SU-DHL-6 (cell line): ENCODE results near the gene ANTXR1.

Experiments
- H2AFZ ChIP-seq: fragments of 200-600 bp; sonication (generic); 2 replicates; pipeline ENCODE4 v1.6.1; 2014; ENCODE audit warnings: low read depth, mild to moderate bottlenecking, moderate library complexity, mixed read lengths, antibody characterized with exemption, low read length; ENCODE audit not compliant: severe bottlenecking
- H3F3A ChIP-seq: fragments of 200-600 bp; shearing (Covaris generic); 2 replicates; pipeline ENCODE4 v1.6.0; 2016; ENCODE audit warnings: antibody characterized with exemption, mild to moderate bottlenecking; ENCODE audit not compliant: insufficient read depth
- H3K27ac ChIP-seq: fragments of 200-600 bp; sonication (generic); 2 replicates; pipeline ENCODE4 v1.5.1; 2016; ENCODE audit warnings: low read depth, mild to moderate bottlenecking, low read length, moderate library complexity, mixed read lengths
- H3K27me3 ChIP-seq: fragments of 200-600 bp; sonication (generic), shearing (Covaris generic); 2 replicates; pipeline ENCODE4 v1.6.0; 2014; ENCODE audit warnings: mild to moderate bottlenecking, low read length
- H3K36me3 ChIP-seq: fragments of 200-600 bp; sonication (generic); 2 replicates; pipeline ENCODE4 v1.6.1; 2014; ENCODE audit warnings: mild to moderate bottlenecking, low read length, mixed read lengths
- H3K4me2 ChIP-seq: fragments of 300-600, 200-600 bp; shearing (Covaris generic), sonication (generic); 2 replicates; pipeline ENCODE4 v1.6.0; 2014; ENCODE audit warnings: low read length, low read depth, mild to moderate bottlenecking; ENCODE audit not compliant: poor library complexity, severe bottlenecking
- H3K4me3 ChIP-seq: fragments of 200-600 bp; sonication (generic); 2 replicates; pipeline ENCODE4 v1.5.1; 2014; ENCODE audit warnings: antibody characterized with exemption, low read length, mild to moderate bottlenecking, mixed read lengths; ENCODE audit not compliant: insufficient read depth, poor library complexity, severe bottlenecking
- H3K79me2 ChIP-seq: fragments of 200-600 bp; sonication (generic); 2 replicates; pipeline ENCODE4 v1.6.1; 2014; ENCODE audit warnings: mild to moderate bottlenecking, low read length, moderate library complexity; ENCODE audit not compliant: insufficient read depth
- H3K9ac ChIP-seq: fragments of 200-600 bp; sonication (generic); 2 replicates; pipeline ENCODE4 v1.7.0; 2014; ENCODE audit warnings: mild to moderate bottlenecking, low read length
- H3K9me2 ChIP-seq: fragments of 200-600 bp; sonication (generic); replicated peaks from 2 replicates; pipeline ENCODE4 v1.6.1; 2014; ENCODE audit warnings: low read length; ENCODE audit not compliant: insufficient read depth
- H3K9me3 ChIP-seq: fragments of 200-600 bp; sonication (generic); 2 replicates; pipeline ENCODE4 v1.6.1; 2014; ENCODE audit warnings: low read length, mixed read lengths; ENCODE audit not compliant: insufficient read depth
- H4K20me1 ChIP-seq: fragments of 200-600 bp; sonication (generic); 2 replicates; pipeline ENCODE4 v1.6.1; 2014; ENCODE audit warnings: low read depth, mild to moderate bottlenecking, antibody characterized with exemption, low read length, moderate library complexity, mixed read lengths
- EZH2phosphoT487 ChIP-seq: fragments of 200-600 bp; sonication (generic), shearing (Covaris generic); conservative IDR thresholded peaks from 2 replicates; pipeline ENCODE4 v1.6.1; 2018; ENCODE audit warnings: mild to moderate bottlenecking, antibody characterized with exemption, low read length, moderate library complexity, mixed read lengths
- TF ChIP-seq, protein P1 (sequence below): fragments of 200-600 bp; sonication (generic); IDR thresholded peaks from one replicate; pipeline ENCODE4 v1.5.1; 2017; ENCODE audit warnings: antibody characterized with exemption, mild to moderate bottlenecking, low read length, moderate library complexity; ENCODE audit not compliant: insufficient read depth, poor library complexity, severe bottlenecking

Gene ANTXR1

DNA sequence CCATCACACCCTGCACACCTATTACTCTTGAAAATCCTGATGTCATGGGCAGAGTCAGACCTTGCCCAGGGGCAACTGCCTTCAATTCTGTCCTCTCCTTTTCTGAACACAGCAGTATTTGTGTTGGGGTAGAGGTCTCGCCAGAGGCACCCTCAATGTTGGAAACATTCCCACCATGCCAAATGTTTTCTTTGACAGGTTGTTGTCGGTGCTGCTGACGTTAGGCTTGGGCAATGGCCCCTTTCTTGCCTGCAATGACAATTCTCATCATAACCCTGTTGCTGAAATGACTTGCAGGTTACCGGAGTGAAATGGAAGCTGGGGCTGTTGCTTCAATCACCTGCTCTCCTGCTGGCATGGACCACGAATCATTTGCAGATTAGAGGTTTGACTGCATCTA, 20.6 kb upstream of the ANTXR1 start:
- H3K9me2 ChIP-seq, result no peaks in the 10 kb centered on the region
- no peaks in the 10 kb centered on the region for H3K9me3 ChIP-seq
- no peaks in the 10 kb centered on the region for H3F3A ChIP-seq
- no peak overlapping the region for H3K4me2 ChIP-seq
- H3K4me3 ChIP-seq, result no peak overlapping the region
- no peak overlapping the region for H3K27ac ChIP-seq
- TF ChIP-seq EZH2phosphoT487, result no peak
- TF ChIP-seq, protein P1, sequence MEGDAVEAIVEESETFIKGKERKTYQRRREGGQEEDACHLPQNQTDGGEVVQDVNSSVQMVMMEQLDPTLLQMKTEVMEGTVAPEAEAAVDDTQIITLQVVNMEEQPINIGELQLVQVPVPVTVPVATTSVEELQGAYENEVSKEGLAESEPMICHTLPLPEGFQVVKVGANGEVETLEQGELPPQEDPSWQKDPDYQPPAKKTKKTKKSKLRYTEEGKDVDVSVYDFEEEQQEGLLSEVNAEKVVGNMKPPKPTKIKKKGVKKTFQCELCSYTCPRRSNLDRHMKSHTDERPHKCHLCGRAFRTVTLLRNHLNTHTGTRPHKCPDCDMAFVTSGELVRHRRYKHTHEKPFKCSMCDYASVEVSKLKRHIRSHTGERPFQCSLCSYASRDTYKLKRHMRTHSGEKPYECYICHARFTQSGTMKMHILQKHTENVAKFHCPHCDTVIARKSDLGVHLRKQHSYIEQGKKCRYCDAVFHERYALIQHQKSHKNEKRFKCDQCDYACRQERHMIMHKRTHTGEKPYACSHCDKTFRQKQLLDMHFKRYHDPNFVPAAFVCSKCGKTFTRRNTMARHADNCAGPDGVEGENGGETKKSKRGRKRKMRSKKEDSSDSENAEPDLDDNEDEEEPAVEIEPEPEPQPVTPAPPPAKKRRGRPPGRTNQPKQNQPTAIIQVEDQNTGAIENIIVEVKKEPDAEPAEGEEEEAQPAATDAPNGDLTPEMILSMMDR, result no peak
- no peaks in the 10 kb centered on the region for H3K79me2 ChIP-seq
- H3K27me3 ChIP-seq, result no peaks in the 10 kb centered on the region
- H3K36me3 ChIP-seq, result no peaks in the 10 kb centered on the region
- no peaks in the 10 kb centered on the region for H4K20me1 ChIP-seq
- H2AFZ ChIP-seq, result no peak overlapping the region
- no peak overlapping the region for H3K9ac ChIP-seq

DNA sequence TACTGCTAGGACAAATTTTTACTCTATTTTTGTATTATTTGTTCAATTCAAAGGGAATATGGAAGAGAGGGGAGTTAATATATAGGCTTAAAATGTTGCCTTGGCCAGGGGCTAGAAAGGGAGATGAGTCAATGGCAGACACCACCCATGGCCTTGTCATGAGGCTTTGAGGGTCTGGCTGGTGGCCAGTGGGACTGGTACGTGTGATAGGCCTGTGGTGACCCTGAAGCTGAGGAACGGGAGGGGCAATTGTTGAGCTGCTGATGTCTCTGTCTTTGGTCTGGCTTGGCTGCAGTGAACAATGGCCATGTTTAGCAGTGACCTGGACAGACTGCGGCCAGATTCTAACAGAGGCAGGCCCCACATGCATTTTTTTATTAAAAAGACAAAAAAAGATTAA, 20.0 kb upstream of the ANTXR1 start:
- Histone ChIP-seq H3F3A (no peaks in the 10 kb centered on the region), H4K20me1 (no peaks in the 10 kb centered on the region), H3K4me2 (no peak overlapping the region), H2AFZ (no peak overlapping the region), H3K4me3 (no peak overlapping the region), H3K27me3 (no peaks in the 10 kb centered on the region), H3K27ac (no peak overlapping the region), H3K9me3 (no peaks in the 10 kb centered on the region), H3K79me2 (no peaks in the 10 kb centered on the region), H3K9me2 (no peaks in the 10 kb centered on the region), H3K36me3 (no peaks in the 10 kb centered on the region), H3K9ac (no peak overlapping the region)
- TF ChIP-seq, protein P1, result no peak
- TF ChIP-seq EZH2phosphoT487, result no peak

DNA sequence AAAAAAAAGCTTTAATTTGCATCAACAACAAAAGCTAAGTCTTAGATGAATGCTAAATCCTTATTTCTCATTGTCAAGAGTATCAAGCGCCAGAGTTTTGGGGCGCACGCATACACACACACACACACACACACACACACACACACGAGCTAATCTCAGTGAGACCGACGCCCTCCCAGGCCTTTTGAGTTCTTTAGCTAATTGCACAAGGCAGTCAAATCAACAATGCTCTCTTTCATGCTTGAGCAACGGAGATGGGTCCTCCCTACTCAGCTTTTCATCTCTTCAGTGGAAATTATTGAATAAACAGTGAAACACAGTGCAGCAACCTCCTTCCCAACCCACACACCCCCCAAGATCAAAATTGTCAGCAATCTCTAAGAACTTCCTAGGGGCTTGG, 19.3 kb upstream of the ANTXR1 start:
- Histone ChIP-seq H3K27ac (no peak overlapping the region), H2AFZ (no peak overlapping the region), H3K9ac (no peak overlapping the region), H3K79me2 (no peaks in the 10 kb centered on the region), H4K20me1 (no peaks in the 10 kb centered on the region), H3K4me2 (no peak overlapping the region), H3K9me3 (no peaks in the 10 kb centered on the region), H3K4me3 (no peak overlapping the region), H3K27me3 (no peaks in the 10 kb centered on the region), H3K9me2 (no peaks in the 10 kb centered on the region), H3F3A (no peaks in the 10 kb centered on the region), H3K36me3 (no peaks in the 10 kb centered on the region)
- TF ChIP-seq, protein P1, result no peak
- no peak for TF ChIP-seq EZH2phosphoT487
